Neural cell (in vitro differentiated cells): ENCODE data around the gene TCOF1. TPM values are rescaled to one million over a fixed set of nuclear protein-coding genes. Genes with fewer than 3 reads are reported as not detected.
A peak's percentile ranks its signal among the peaks of the same experiment; 100 is the strongest.

Experiments used
- H2AFZ ChIP-seq: fragments of 200-600, 300-800 bp; sonication (generic), shearing (Covaris generic); 2 replicates; pipeline ENCODE4 v1.6.0; 2014; ENCODE audit warnings: low read depth, mild to moderate bottlenecking, antibody characterized with exemption, low read length, moderate library complexity
- H3F3A ChIP-seq: fragments of 200-600 bp; shearing (Covaris generic); 2 replicates; pipeline ENCODE4 v1.6.1; 2016; ENCODE audit warnings: mild to moderate bottlenecking, moderate library complexity, mixed read lengths, antibody characterized with exemption, low read length; ENCODE audit not compliant: insufficient read depth, poor library complexity, severe bottlenecking
- H3K27ac ChIP-seq: fragments of 200-600, 300-800 bp; sonication (generic), shearing (Covaris generic); 2 replicates; pipeline ENCODE4 v1.5.1; 2014; ENCODE audit warnings: mild to moderate bottlenecking, low read length, moderate library complexity
- H3K27me3 ChIP-seq: fragments of 300-800, 200-600 bp; sonication (generic), shearing (Covaris generic); 2 replicates; pipeline ENCODE4 v1.6.0; 2014; ENCODE audit warnings: mild to moderate bottlenecking, low read depth, low read length, moderate library complexity; ENCODE audit not compliant: insufficient read depth
- H3K36me3 ChIP-seq: fragments of 300-800, 200-600 bp; sonication (generic), shearing (Covaris generic); 2 replicates; pipeline ENCODE4 v1.5.1; 2014; ENCODE audit warnings: mild to moderate bottlenecking, antibody characterized with exemption, low read length, moderate library complexity; ENCODE audit not compliant: insufficient read depth
- H3K4me2 ChIP-seq: fragments of 300-800, 200-600 bp; sonication (generic), shearing (Covaris generic); 2 replicates; pipeline ENCODE4 v1.6.0; 2014; ENCODE audit warnings: mild to moderate bottlenecking, low read length
- H3K4me3 ChIP-seq: fragments of 300-800, 200-600 bp; sonication (generic), shearing (Covaris generic); 2 replicates; pipeline ENCODE4 v1.5.1; 2014; ENCODE audit warnings: mild to moderate bottlenecking, low read length, moderate library complexity
- H3K79me2 ChIP-seq: fragments of 200-600 bp; shearing (Covaris generic); replicated peaks from 2 replicates; pipeline ENCODE4 v1.6.0; 2014; ENCODE audit warnings: mild to moderate bottlenecking, low read length, moderate library complexity; ENCODE audit not compliant: insufficient read depth
- H3K9ac ChIP-seq: fragments of 300-800, 200-600 bp; sonication (generic), shearing (Covaris generic); 2 replicates; pipeline ENCODE4 v1.6.1; 2016; ENCODE audit warnings: mild to moderate bottlenecking, low read length, mixed read lengths
- H3K9me2 ChIP-seq: fragments of 200-600 bp; shearing (Covaris generic); 2 replicates; pipeline ENCODE4 v1.6.1; 2016; ENCODE audit warnings: mild to moderate bottlenecking, low read length, mixed read lengths; ENCODE audit not compliant: insufficient read depth
- H3K9me3 ChIP-seq: fragments of 200-600, 300-800 bp; sonication (generic), shearing (Covaris generic); 2 replicates; pipeline ENCODE4 v1.6.1; 2016; ENCODE audit warnings: mild to moderate bottlenecking, mixed run types, low read length, moderate library complexity, mixed read lengths
- H4K20me1 ChIP-seq: fragments of 200-600 bp; shearing (Covaris generic); 2 replicates; pipeline ENCODE4 v1.6.1; 2016; ENCODE audit warnings: mild to moderate bottlenecking, mixed run types; ENCODE audit not compliant: insufficient read depth
- CTCF ChIP-seq: fragments of 450-650 bp; IDR thresholded peaks from 2 replicates; pipeline ENCODE4 v1.5.1; 2014; ENCODE audit warnings: antibody characterized with exemption, mild to moderate bottlenecking, moderate library complexity; ENCODE audit not compliant: poor library complexity, severe bottlenecking
- EP300 ChIP-seq: fragments of 450-650 bp; conservative IDR thresholded peaks from 2 replicates; pipeline ENCODE4 v1.6.1; 2014; ENCODE audit warnings: antibody characterized with exemption, mild to moderate bottlenecking, moderate library complexity; ENCODE audit not compliant: poor library complexity, severe bottlenecking
- EZH2 ChIP-seq: fragments of 200-600, 300-800 bp; shearing (Covaris generic), sonication (generic); IDR thresholded peaks from 2 replicates; pipeline ENCODE4 v1.6.1; 2014; ENCODE audit warnings: antibody characterized with exemption, low read length, borderline replicate concordance, mild to moderate bottlenecking; ENCODE audit not compliant: insufficient read depth, poor library complexity, severe bottlenecking
- MXI1 ChIP-seq: fragments of 450-650 bp; conservative IDR thresholded peaks from 2 replicates; pipeline ENCODE4 v1.6.1; 2014; ENCODE audit warnings: antibody characterized with exemption, mild to moderate bottlenecking; ENCODE audit not compliant: poor library complexity, severe bottlenecking
- POLR2AphosphoS5 ChIP-seq: IDR thresholded peaks from 2 replicates; pipeline ENCODE4 v1.6.1; 2012
- RAD21 ChIP-seq: fragments of 450-650 bp; conservative IDR thresholded peaks from 2 replicates; pipeline ENCODE4 v1.6.1; 2014; ENCODE audit warnings: antibody characterized with exemption, mild to moderate bottlenecking, moderate library complexity
- SMC3 ChIP-seq: fragments of 450-650 bp; conservative IDR thresholded peaks from 2 replicates; pipeline ENCODE4 v1.6.1; 2014; ENCODE audit warnings: antibody characterized with exemption, mild to moderate bottlenecking, moderate library complexity; ENCODE audit not compliant: poor library complexity
- TAF1 ChIP-seq: IDR thresholded peaks from 2 replicates; pipeline ENCODE4 v1.6.1; 2012; ENCODE audit warnings: low read depth
- polyA plus RNA-seq: library from polyadenylated mRNA; depleted of rRNA; stranded (reverse); fragments of >200 nt; gene quantifications from 2 replicates; pipeline ENCODE4 v1.2.3, GENCODE V29; 2014
- TF ChIP-seq, protein P1 (sequence below): IDR thresholded peaks from 2 replicates; pipeline ENCODE4 v1.6.1; 2012; ENCODE audit warnings: borderline replicate concordance

The TCOF1 gene
- polyA plus RNA-seq, 1 donor from 2014 or later, result 6.5 TPM

DNA sequence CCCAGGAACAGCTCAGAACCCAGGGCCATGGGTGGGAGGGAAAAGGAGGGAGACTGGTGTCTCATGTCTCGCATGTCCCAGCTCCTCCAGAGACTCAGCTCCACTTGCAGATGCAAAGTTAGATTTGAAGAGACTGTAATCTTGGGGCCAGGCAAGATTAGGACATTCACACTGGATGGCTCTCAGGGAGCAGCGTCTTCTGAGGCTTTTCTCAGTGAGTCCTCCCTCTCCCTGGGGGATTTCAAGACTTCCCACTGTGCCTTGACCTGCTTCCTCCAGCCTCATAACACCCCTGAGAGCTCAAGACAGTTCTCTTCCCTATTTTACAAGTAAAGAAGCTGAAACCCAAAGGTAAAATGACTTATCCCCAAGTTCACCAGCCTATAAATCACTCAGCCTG lies 10.5 kb upstream of the TCOF1 start:
- Histone ChIP-seq H3F3A (no peaks in the 10 kb centered on the region), H3K36me3 (no peaks in the 10 kb centered on the region), H3K9ac (no peak overlapping the region), H3K9me3 (no peaks in the 10 kb centered on the region), H3K27me3 (no peaks in the 10 kb centered on the region), H3K27ac (peak overlapping the region; percentile 10), H3K9me2 (no peaks in the 10 kb centered on the region), H4K20me1 (no peaks in the 10 kb centered on the region), H2AFZ (no peak overlapping the region), H3K79me2 (no peaks in the 10 kb centered on the region), H3K4me2 (no peak overlapping the region), H3K4me3 (no peak overlapping the region)
- TF ChIP-seq POLR2AphosphoS5 (no peak), CTCF (no peak), RAD21 (no peak), EP300 (no peak), SMC3 (no peak), TAF1 (no peak), MXI1 (no peak), EZH2 (no peak)
- TF ChIP-seq, protein P1, sequence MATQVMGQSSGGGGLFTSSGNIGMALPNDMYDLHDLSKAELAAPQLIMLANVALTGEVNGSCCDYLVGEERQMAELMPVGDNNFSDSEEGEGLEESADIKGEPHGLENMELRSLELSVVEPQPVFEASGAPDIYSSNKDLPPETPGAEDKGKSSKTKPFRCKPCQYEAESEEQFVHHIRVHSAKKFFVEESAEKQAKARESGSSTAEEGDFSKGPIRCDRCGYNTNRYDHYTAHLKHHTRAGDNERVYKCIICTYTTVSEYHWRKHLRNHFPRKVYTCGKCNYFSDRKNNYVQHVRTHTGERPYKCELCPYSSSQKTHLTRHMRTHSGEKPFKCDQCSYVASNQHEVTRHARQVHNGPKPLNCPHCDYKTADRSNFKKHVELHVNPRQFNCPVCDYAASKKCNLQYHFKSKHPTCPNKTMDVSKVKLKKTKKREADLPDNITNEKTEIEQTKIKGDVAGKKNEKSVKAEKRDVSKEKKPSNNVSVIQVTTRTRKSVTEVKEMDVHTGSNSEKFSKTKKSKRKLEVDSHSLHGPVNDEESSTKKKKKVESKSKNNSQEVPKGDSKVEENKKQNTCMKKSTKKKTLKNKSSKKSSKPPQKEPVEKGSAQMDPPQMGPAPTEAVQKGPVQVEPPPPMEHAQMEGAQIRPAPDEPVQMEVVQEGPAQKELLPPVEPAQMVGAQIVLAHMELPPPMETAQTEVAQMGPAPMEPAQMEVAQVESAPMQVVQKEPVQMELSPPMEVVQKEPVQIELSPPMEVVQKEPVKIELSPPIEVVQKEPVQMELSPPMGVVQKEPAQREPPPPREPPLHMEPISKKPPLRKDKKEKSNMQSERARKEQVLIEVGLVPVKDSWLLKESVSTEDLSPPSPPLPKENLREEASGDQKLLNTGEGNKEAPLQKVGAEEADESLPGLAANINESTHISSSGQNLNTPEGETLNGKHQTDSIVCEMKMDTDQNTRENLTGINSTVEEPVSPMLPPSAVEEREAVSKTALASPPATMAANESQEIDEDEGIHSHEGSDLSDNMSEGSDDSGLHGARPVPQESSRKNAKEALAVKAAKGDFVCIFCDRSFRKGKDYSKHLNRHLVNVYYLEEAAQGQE, result no peak

GRCh38 chr5:150347451-150347850 lies 10.0 kb upstream of the TCOF1 start:
- no peaks in the 10 kb centered on the region for H3K36me3 ChIP-seq
- H3F3A ChIP-seq, result no peaks in the 10 kb centered on the region
- H3K79me2 ChIP-seq, result no peaks in the 10 kb centered on the region
- H3K9me2 ChIP-seq, result no peaks in the 10 kb centered on the region
- no peaks in the 10 kb centered on the region for H4K20me1 ChIP-seq
- no peak overlapping the region for H3K9ac ChIP-seq
- no peak overlapping the region for H3K4me3 ChIP-seq
- H3K4me2 ChIP-seq, result no peak overlapping the region
- H2AFZ ChIP-seq, result no peak overlapping the region
- no peaks in the 10 kb centered on the region for H3K9me3 ChIP-seq
- peak overlapping the region; percentile 10 for H3K27ac ChIP-seq
- H3K27me3 ChIP-seq, result no peaks in the 10 kb centered on the region
- TF ChIP-seq TAF1, result no peak
- TF ChIP-seq SMC3, result no peak
- TF ChIP-seq, protein P1, result no peak
- no peak for TF ChIP-seq EP300
- TF ChIP-seq MXI1, result no peak
- no peak for TF ChIP-seq RAD21
- TF ChIP-seq EZH2, result no peak
- TF ChIP-seq POLR2AphosphoS5, result no peak
- no peak for TF ChIP-seq CTCF
